ENCODE measurements around the gene ELMOD3. TPM values are rescaled to one million over a fixed set of nuclear protein-coding genes. Genes with fewer than 3 reads are reported as not detected.
A peak's percentile ranks its signal among the peaks of the same experiment; 100 is the strongest.

Gene ELMOD3
- total and polyA plus RNA-seq, 2 of the 8 experiments (the other 6 are each of a cell fraction or from before 2014, with no cell fraction given), result 8.5 to 10.2 TPM

DNA sequence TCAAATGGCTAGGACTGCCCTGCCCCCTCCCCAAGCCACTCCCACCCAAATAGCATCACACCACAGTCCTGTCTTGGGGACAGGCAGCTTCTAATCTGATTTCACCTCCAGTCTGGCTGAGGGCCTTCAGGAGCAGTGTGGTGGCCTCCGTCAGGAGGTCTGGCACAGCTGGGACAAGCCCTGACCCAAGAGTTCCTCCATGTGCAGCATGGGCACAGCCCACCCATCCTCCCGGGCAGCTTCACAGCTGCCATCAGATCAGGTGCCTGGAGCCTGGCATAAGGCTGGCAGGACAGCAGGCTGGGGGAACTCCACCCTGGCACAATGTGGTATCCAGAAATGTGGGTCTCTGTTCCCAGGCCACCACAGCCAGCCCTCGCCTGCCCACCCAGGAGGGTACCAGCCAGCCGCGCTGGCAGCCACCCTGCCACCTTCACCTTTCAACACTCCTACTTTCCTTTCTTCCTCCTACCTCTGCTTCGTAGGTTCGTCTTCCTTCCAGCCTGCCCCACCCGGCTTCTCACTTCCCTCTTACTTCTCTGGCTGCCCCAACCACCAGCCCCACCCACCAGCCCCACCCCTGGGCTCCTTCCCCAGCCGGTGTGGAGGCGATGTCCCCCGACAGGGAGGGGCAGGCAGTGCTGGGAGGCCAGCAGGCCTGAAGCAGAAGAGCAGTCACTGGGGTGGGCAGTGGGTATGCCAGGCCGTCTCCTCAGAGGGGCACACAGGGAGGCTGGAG lies 55.4 kb downstream of the ELMOD3 start, which contains the start of gene CAPG:
TSS of gene CAPG (minus strand) at position 522 of the 739 bp plus-strand sequence. CDS start 8,221 bp downstream, outside the sequence.
- H3K14ac ChIP-seq (ENCODE audit: insufficient read length), result no peak within 1 kb of the TSS
- peak within 1 kb of the TSS; percentile 19 for H3K4ac ChIP-seq (replicated peaks; ENCODE audit: insufficient read length, low read depth, low read length)
- H3K79me2 ChIP-seq (ENCODE audit: control insufficient read depth in 1 of 2, insufficient read depth in 2 of 2, low read length in 2 of 2), result no peaks in the 10 kb centered on the region
- H2BK12ac ChIP-seq (ENCODE audit: low read depth, low read length), result peak within 1 kb of the TSS; percentile 92; the same call in 1 of the 2 replicates
- H3K56ac ChIP-seq (replicated peaks; ENCODE audit: insufficient read length, low read depth, low read length), result peak within 1 kb of the TSS; percentile 69
- H3K9me3 ChIP-seq (ENCODE audit: insufficient read depth in 2 of 2, low read depth in 1 of 2, low read length in 1 of 2), result no peaks in the 10 kb centered on the region
- TF ChIP-seq RXRA (IDR thresholded peaks at IDR 0.05; ENCODE audit: insufficient read depth, low read depth, low read length) (no peak), SIRT6 (IDR thresholded peaks at IDR 0.05; ENCODE audit: low read length) (no peak), ASH2L (IDR thresholded peaks at IDR 0.05; ENCODE audit: low read length) (no peak), SAP30 (IDR thresholded peaks at IDR 0.05; ENCODE audit: insufficient read depth, insufficient replicate concordance, low read length) (no peak), SIN3A (conservative IDR thresholded peaks at IDR 0.05 in 1 of 2, IDR thresholded peaks at IDR 0.05 in 1 of 2; ENCODE audit: low read depth in 1 of 2, low read length in 2 of 2) (no peak), SRF (IDR thresholded peaks at IDR 0.05; ENCODE audit: low read depth, low read length) (no peak)
- H4K91ac ChIP-seq (replicated peaks; ENCODE audit: insufficient read length, low read length), result peak within 1 kb of the TSS; percentile 88
- FAIRE-seq, result no peak
- peak within 1 kb of the TSS; percentile 10 for H2BK120ac ChIP-seq (replicated peaks; ENCODE audit: low read depth, low read length)
- ChIA-PET POLR2A (ENCODE audit: partially characterized antibody) (interaction anchor here (1.0 to 55.3 kb wide), 5 partner anchors 10 to 137 kb away, joined by 3 to 1889 read pairs (median 4); partner anchors contain the start of genes GGCX and MAT2A), CTCF (ENCODE audit: partially characterized antibody) (interaction anchor here (1.3 to 7.2 kb wide), 4 partner anchors 10 to 144 kb away, joined by 3 to 58 read pairs (median 10); partner anchors contain the start of gene SH2D6)
- no peak within 1 kb of the TSS for H2AFZ ChIP-seq (ENCODE audit: low read length)
- peaks cover 8% of the 10 kb centered on the region; the same call in 1 of the 2 replicates for H3K23me2 ChIP-seq (ENCODE audit: low read depth, low read length)
- WGBS, 2 experiments (ENCODE audit: extremely low coverage in 1 of 2, insufficient coverage in 1 of 2, insufficient read length in 1 of 2, insufficient replicate concordance in 2 of 2, low coverage in 1 of 2, low lambda C conversion rate in 2 of 2, missing lambda C conversion rate in 1 of 2), result 58% methylated on average over 6 of the region's 12 CpGs; no CpG with 5 or more reads in 1 of the 2 experiments
- no peak within 1 kb of the TSS for H3K23ac ChIP-seq (ENCODE audit: insufficient read length)
- H2BK5ac ChIP-seq (ENCODE audit: low read depth, low read length), result peak within 1 kb of the TSS; percentile 61; the same call in 1 of the 2 replicates
- peak within 1 kb of the TSS; percentile 29; the same call in 1 of the 2 replicates for H4K8ac ChIP-seq (ENCODE audit: extremely low read depth, insufficient read depth, low read length)
- peaks cover 5% of the 10 kb centered on the region for H3K79me1 ChIP-seq (ENCODE audit: low read depth, low read length)
- no peak within 1 kb of the TSS for H3K27ac ChIP-seq (ENCODE audit: low read depth, low read length)
- peak within 1 kb of the TSS; percentile 50 to 81 for H3K4me2 ChIP-seq (ENCODE audit: insufficient read depth in 1 of 2, low read depth in 2 of 2, low read length in 2 of 2)
- H3K4me3 ChIP-seq (ENCODE audit: extremely low read depth in 1 of 4, insufficient read depth in 2 of 4, low read depth in 3 of 4, low read length in 4 of 4), result peak within 1 kb of the TSS in 1 of 4 experiments; percentile 28; a peak in 1 of 8 replicates
- H2AK5ac ChIP-seq (ENCODE audit: low read depth, low read length), result peak within 1 kb of the TSS; percentile 82; the same call in 1 of the 2 replicates
- peak within 1 kb of the TSS; percentile 87 for H3K18ac ChIP-seq (ENCODE audit: extremely low read depth, low read length)
- peaks cover 0 to 3% (median 1%) of the 10 kb centered on the region in 4 experiments; a peak in 1 of 7 replicates for H3K27me3 ChIP-seq (replicated peaks in 1 of 4; ENCODE audit: control insufficient read depth in 3 of 4, extremely low read depth in 1 of 4, insufficient read depth in 3 of 4, low read length in 3 of 4)
- H3K4me1 ChIP-seq (replicated peaks in 1 of 4; ENCODE audit: control insufficient read depth in 3 of 4, insufficient read depth in 4 of 4, low read length in 3 of 4), result peaks cover 5 to 19% (median 15%) of the 10 kb centered on the region in 4 experiments
- H2BK15ac ChIP-seq (ENCODE audit: low read length), result peak within 1 kb of the TSS; percentile 92; the same call in 1 of the 2 replicates
- H3K9ac ChIP-seq (replicated peaks in 1 of 4; ENCODE audit: extremely low read depth in 1 of 4, low read depth in 3 of 4, low read length in 3 of 4), result no peak within 1 kb of the TSS; a peak in 1 of 7 replicates
- no peaks in the 10 kb centered on the region for H4K20me1 ChIP-seq (replicated peaks in 1 of 2; ENCODE audit: control insufficient read depth in 1 of 2, insufficient read depth in 2 of 2, low read length in 2 of 2)
- DNase-seq (ENCODE audit: low read depth in 1 of 2, low spot score in 2 of 2), result peak in 1 of 2 experiments; percentile 53
- H2BK20ac ChIP-seq (ENCODE audit: low read length), result peak within 1 kb of the TSS; percentile 77; the same call in 1 of the 2 replicates
- no peaks in the 10 kb centered on the region for H3K36me3 ChIP-seq (ENCODE audit: control insufficient read depth in 2 of 4, insufficient read depth in 4 of 4, low read length in 3 of 4)
- peak within 1 kb of the TSS; percentile 9 for H4K5ac ChIP-seq (ENCODE audit: insufficient read length, low read depth, low read length)

Measured in H1 (cell line).